ENCODE data around the gene CHIT1.

The CHIT1 gene

DNA sequence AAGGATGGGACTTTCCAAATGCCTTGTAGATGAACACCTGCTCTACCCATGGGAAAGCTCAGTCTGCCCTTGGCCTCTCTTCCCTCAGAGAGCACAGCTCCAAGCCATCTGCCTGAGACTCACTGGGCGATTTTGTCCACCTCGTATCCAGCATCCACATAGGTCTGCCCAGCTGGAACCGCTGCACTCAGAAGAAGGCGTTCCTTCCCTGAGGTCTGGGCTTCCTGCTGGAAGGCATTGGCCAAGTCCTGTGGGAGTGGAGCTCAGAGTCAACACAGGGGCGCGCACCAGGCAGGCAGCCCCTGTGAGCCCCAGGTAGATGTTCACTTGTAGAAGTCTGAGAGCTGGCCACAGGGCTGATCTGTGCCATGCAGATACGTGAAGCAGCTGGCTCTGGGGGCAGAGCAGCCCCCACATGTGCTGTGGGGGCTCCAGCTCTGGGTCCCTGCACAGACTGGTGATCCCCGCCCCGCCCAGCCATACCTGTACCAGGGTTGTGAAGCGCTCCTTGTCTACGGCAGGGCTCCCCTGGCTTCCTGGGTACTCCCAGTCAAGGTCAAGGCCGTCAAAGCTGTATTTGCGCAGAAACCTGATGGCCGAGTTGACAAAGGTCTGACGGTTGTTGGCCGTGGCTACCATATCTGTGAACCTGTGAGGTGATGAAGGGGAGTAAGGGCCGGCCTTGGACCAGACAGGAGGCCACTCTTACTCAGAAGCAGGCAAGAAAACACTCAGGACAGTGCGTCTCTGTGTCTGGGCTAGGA, 6.3 kb downstream of the CHIT1 start:
- TF ChIP-seq, protein P1, sequence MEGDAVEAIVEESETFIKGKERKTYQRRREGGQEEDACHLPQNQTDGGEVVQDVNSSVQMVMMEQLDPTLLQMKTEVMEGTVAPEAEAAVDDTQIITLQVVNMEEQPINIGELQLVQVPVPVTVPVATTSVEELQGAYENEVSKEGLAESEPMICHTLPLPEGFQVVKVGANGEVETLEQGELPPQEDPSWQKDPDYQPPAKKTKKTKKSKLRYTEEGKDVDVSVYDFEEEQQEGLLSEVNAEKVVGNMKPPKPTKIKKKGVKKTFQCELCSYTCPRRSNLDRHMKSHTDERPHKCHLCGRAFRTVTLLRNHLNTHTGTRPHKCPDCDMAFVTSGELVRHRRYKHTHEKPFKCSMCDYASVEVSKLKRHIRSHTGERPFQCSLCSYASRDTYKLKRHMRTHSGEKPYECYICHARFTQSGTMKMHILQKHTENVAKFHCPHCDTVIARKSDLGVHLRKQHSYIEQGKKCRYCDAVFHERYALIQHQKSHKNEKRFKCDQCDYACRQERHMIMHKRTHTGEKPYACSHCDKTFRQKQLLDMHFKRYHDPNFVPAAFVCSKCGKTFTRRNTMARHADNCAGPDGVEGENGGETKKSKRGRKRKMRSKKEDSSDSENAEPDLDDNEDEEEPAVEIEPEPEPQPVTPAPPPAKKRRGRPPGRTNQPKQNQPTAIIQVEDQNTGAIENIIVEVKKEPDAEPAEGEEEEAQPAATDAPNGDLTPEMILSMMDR (conservative IDR thresholded peaks at IDR 0.05) = no peak
- no peak for TF ChIP-seq ZFX (IDR thresholded peaks at IDR 0.05)
- H3K27ac ChIP-seq = no peak overlapping the region

DNA sequence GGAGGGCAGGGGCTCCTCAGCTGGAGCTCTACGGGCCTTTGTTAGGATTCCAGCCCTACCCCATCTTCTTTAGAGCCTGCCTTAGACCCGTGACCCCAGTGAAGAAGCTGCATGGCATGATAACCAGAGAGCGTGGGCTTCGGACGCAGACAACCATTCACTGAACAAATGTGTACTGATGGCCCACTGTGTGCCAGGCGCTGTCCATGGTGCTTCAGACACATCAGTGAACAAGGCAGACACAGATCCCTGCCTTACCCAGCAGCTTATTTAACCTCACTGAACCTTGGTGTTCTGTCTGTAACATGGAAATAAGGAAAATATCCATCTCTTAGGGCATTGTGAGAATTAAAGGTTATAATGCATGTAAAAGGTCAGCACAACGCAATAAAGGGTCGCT, 9.5 kb downstream of the CHIT1 start:
- TF ChIP-seq, protein P1 (conservative IDR thresholded peaks at IDR 0.05) = no peak
- no peak for TF ChIP-seq ZFX (IDR thresholded peaks at IDR 0.05)
- no peak overlapping the region for H3K27ac ChIP-seq

DNA sequence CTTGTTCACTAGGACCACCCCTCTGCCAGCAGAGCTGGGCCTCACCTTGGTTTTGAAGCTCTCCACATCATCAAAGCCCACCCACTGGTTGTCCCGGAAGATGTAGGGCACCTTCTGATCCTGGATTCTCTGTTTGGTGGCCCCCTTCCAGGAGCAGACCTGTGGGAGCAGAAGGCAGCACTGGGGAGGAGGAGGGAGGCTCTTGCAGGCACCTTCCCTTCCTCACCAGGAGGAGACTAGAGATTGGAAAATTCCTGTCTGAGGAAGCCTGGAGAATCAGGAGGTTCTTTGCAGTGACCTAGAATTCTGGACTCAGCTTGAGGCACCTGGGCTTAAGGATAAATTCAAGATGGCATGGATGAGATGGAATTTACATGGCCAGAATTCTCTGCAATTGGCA, 10.3 kb downstream of the CHIT1 start:
- H3K27ac ChIP-seq = no peak overlapping the region
- no peak for TF ChIP-seq ZFX (IDR thresholded peaks at IDR 0.05)
- TF ChIP-seq, protein P1 (conservative IDR thresholded peaks at IDR 0.05) = no peak

DNA sequence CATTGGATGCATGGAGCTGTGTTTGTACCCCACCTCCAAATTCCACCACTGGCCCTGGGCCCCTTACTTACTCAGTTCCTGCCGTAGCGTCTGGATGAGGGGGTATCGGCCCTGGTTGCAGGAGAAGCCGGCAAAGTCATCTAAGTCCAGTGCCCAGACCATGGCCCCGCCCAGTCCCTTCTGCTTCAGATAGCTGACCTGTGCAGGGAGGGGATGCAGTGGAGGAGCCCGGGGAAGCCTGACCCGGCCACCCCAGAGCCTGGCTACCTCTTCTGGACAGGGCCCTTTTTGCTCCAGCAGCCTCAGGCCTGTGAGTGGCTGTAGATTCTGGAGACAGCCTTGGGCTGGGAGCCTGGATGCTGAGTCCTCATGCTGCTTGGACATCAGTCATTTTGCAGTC, 11.8 kb downstream of the CHIT1 start:
- TF ChIP-seq, protein P1 (conservative IDR thresholded peaks at IDR 0.05) = no peak
- no peak for TF ChIP-seq ZFX (IDR thresholded peaks at IDR 0.05)
- H3K27ac ChIP-seq = no peak overlapping the region

DNA sequence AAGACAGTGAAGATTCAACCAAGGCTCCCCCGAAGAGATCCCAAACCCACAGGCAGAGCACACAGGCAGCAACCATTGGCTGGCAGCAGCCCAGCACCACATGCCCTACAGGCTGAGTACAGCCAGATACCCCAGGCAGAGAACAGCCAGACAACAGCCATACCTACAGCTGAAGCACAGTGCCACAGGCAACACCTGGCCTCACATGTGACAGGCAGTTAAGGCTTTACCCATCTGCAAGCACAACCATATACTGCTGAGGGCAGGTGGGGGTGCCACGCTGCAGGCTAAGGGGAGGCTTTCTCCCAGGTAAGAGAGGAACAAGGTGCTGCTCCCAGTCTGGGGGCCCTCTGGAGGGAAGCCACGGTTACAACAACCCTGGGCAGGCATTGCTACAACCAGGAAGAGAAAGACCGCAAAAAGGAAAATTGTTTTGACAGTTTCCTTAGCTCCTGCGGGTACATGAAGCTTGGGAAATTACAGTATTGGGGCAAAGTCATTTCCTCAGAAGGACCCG, 12.3 kb downstream of the CHIT1 start:
- no peak for TF ChIP-seq ZFX (IDR thresholded peaks at IDR 0.05)
- TF ChIP-seq, protein P1 (conservative IDR thresholded peaks at IDR 0.05) = no peak
- H3K27ac ChIP-seq = no peak overlapping the region

DNA sequence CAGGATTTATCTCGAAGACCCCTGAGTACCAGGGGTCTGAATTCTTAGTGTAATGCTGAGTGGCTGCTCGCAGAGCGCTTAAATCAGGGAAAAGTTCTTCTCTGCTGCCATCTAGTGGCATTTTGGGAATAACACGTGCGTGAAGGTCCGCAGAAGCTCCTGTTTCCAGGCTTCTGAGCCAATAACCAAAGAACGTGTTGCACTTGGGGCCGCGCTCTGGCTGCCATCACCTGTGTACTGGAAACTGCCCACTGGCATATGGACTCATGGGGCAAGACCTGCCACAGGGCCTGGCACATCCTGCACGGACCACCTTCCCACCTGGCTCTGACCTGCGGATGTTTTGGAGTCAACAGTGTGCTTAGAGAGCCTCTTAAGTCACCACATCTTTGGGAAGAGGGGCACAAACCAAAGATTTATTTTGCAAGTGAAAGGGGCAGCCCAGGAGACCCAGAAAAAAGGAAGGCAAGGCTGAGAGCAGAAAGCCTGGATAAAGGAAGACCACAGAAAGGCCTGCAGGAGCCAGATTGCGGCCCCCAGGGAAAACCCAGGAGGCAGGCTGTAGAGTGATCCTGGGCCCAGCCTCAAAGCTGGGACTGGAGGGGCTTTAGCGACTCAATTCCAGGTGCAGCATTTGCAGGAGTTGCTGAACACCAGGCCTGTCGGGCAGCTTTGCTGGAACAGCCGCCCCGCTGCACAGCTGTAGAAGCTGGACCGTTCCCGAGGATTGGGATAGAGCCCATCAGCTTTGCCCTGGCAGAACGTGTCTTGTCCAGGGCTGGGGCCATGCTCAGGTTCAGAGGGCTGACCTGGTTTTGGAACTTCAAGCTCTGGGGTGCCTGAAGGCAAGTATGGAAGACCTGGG, 13.0 kb downstream of the CHIT1 start:
- TF ChIP-seq ZFX (IDR thresholded peaks at IDR 0.05) = no peak
- TF ChIP-seq, protein P1 (conservative IDR thresholded peaks at IDR 0.05) = peak; percentile 86
- H3K27ac ChIP-seq = no peak overlapping the region

DNA sequence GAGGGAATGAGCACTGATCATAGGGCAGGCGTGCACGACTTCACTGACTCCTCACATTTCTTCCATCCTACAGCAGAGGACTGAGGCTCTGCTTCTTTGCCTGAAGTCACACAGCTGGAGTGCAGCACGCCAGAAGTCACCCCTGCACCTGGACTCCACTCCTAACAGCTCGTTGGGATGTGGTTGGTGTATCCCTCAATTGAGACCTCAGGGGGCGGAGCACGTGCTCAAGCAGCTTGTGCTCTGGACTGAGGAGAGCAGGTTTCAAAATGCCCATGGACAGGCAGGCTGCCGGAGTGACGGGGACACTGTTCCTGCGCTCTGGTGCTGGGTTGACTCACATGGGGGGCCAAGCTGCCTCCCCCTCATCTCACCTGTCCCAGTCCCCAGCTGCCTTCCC, 13.9 kb downstream of the CHIT1 start:
- no peak overlapping the region for H3K27ac ChIP-seq
- TF ChIP-seq, protein P1 (conservative IDR thresholded peaks at IDR 0.05) = no peak
- no peak for TF ChIP-seq ZFX (IDR thresholded peaks at IDR 0.05)

All from C4-2B (cell line).